GM12891 (cell line): Measurements from ENCODE around the gene CHIT1.

ENCODE experiments used
- PAX5 ChIP-seq: IDR thresholded peaks from 2 replicates; pipeline ENCODE4 v1.6.1; 2011; ENCODE audit warnings: low read length, moderate library complexity, mild to moderate bottlenecking; ENCODE audit not compliant: insufficient read depth, severe bottlenecking
- POLR2A ChIP-seq: IDR thresholded peaks from 2 replicates; pipeline ENCODE4 v1.6.1; 2011; ENCODE audit warnings: low read depth, low read length, control low read depth
- POLR2AphosphoS5 ChIP-seq: IDR thresholded peaks from 2 replicates; pipeline ENCODE4 v1.6.1; 2011; ENCODE audit warnings: low read depth, low read length, control low read depth
- SPI1 ChIP-seq: IDR thresholded peaks from 2 replicates; pipeline ENCODE4 v1.6.1; 2011; ENCODE audit warnings: low read depth, low read length, control low read depth
- TAF1 ChIP-seq: IDR thresholded peaks from 2 replicates; pipeline ENCODE4 v1.6.1; 2011; ENCODE audit warnings: low read depth, low read length, control low read depth

DNA sequence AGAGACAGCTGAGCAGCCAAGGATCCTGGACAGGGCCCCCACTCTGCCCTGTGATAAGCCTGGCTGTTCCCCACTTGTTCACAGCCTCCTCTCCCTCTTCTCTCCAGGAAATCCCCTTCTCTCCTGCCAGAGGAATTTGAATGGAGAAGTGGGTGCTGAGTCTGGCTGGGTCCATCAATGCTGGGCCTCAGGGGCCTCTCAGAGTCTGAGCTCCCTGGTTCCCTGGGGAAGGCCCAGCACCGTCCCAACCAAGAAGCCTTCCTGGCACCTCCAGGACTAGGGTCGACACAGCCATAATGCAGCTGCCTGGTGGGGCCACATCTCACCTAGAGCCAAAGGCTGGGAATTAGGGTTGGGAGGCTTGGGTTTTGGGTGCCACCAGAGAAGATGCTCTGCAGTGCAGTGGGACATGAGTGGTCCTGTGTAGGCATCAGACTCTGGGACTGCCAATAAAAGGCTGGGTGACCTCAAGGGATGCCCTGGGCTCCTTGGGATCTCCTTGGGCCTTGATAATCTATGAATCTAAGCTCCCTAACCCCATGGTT lies 56.4 kb downstream of the CHIT1 start:
- TF ChIP-seq PAX5 (no peak), POLR2AphosphoS5 (no peak), POLR2A (no peak), TAF1 (no peak), SPI1 (no peak)
